Prostate gland (tissue), 2 donors: ENCODE data around the gene MEPCE. TPM values are rescaled to one million over a fixed set of nuclear protein-coding genes. Genes with fewer than 3 reads are reported as not detected.

ENCODE experiments used
- DNase-seq: peaks from one replicate; pipeline ENCODE4 v3.0.0-alpha.2; 2019; ENCODE audit warnings: low spot score
- H3K27ac ChIP-seq, 2 donors: fragments of 200-600 bp; sonication (generic); 2 replicates each; pipeline ENCODE4 v1.5.1; 2017 to 2019
- H3K27me3 ChIP-seq: fragments of 200-600 bp; sonication (generic); replicated peaks from 2 replicates; pipeline ENCODE4 v1.5.1; 2019; ENCODE audit not compliant: insufficient read depth
- H3K36me3 ChIP-seq, 2 donors: fragments of 200-600 bp; sonication (generic); 1 replicate in 1 of 2; 2 replicates in 1 of 2; pipeline versions ENCODE4 v1.5.1 to v1.8.1; 2017 to 2019
- H3K4me1 ChIP-seq: fragments of 200-600 bp; sonication (generic); replicated peaks from 2 replicates; pipeline ENCODE4 v1.5.1; 2019
- H3K4me3 ChIP-seq, 2 donors: fragments of 200-600 bp; sonication (generic); 2 replicates each; pipeline ENCODE4 v1.5.1; 2017 to 2019
- H3K9me3 ChIP-seq: fragments of 200-600 bp; sonication (generic); 2 replicates; pipeline ENCODE4 v1.5.1; 2017
- CTCF ChIP-seq, 4 experiments: fragments of 200-600 bp in 2 of 4; fragments of 450-650 bp in 2 of 4; sonication (generic) in 2 of 4; IDR thresholded peaks; 1 replicate in 3 of 4; 2 replicates in 1 of 4; pipeline ENCODE4 v1.5.1; 2016 to 2019; ENCODE audit warnings: antibody characterized with exemption in 4 of 4, mild to moderate bottlenecking in 2 of 4, moderate library complexity in 2 of 4
- POLR2A ChIP-seq: fragments of 450-650 bp; IDR thresholded peaks from one replicate; pipeline ENCODE4 v1.6.1; 2016; ENCODE audit warnings: antibody characterized with exemption, mild to moderate bottlenecking
- POLR2AphosphoS5 ChIP-seq: sonication (generic); formaldehyde crosslinking; IDR thresholded peaks from one replicate; pipeline ENCODE4 v1.6.1; 2017; ENCODE audit warnings: antibody characterized with exemption
- WGBS: methylation state at CpG from one replicate; pipeline ENCODE4 v1.1.5; 2018; 5-methylcytosine and 5-hydroxymethylcytosine counted together
- intact Hi-C: fragments of 100-400 bp; cut with DNase I; formaldehyde crosslinking; loops from one replicate; pipeline ENCODE4 v1.14.2; 2022
- total RNA-seq, 2 donors: library from RNA; depleted of rRNA; stranded (reverse); fragments of >200 nt; gene quantifications; one replicate each; pipeline ENCODE4 v1.1.0, GENCODE V29; 2016

MEPCE gene
- total RNA-seq, 2 donors from 2014 or later, result 24.2 to 62.8 TPM

GRCh38 chr7:100482728-100483089 is 53.1 kb downstream of the MEPCE start:
- Histone ChIP-seq H3K4me3 (peak overlapping the region; percentile 58 to 78), H3K27me3 (no peaks in the 10 kb centered on the region), H3K27ac (peak overlapping the region; percentile 53 to 76), H3K4me1 (peaks cover 9% of the 10 kb centered on the region), H3K36me3 (no peaks in the 10 kb centered on the region), H3K9me3 (no peaks in the 10 kb centered on the region)
- no peak for DNase-seq
- WGBS, result 45% methylated on average over 14 of the region's 14 CpGs
- intact Hi-C loops, result no loop called here
- TF ChIP-seq POLR2A (no peak), CTCF (IDR thresholded peaks at IDR 0.05) (no peak), POLR2AphosphoS5 (no peak)

- peak overlapping the region; percentile 53 to 76 for H3K27ac ChIP-seq
- TF ChIP-seq POLR2AphosphoS5 (no peak), CTCF (IDR thresholded peaks at IDR 0.05) (peak; percentile 91 to 100 (median 98))
- H3K4me1 ChIP-seq, result peaks cover 9% of the 10 kb centered on the region
- H3K36me3 ChIP-seq, result no peaks in the 10 kb centered on the region
- peak; percentile 37 for DNase-seq
- H3K27me3 ChIP-seq, result no peaks in the 10 kb centered on the region
- no peaks in the 10 kb centered on the region for H3K9me3 ChIP-seq
- peak overlapping the region; percentile 58 to 78 for H3K4me3 ChIP-seq
- intact Hi-C loops, result no loop called here
- 0% methylated on average over 13 of the region's 79 CpGs for WGBS
These were observed 53.6 kb downstream of the MEPCE start for GRCh38 chr7:100483090-100483721.

Other genes with a start within 250 kb of the MEPCE start
- not detected for gene PVRIG, start 209.9 kb upstream of the MEPCE start, total RNA-seq
- under 1 TPM in 1 of 2 donors, not detected in 1; 0.91 TPM for gene SPDYE3, start 122.1 kb upstream of the MEPCE start, total RNA-seq
- 100 to 1,000 TPM in 1 of 2 donors, 10 to 100 TPM in 1; 72.4 to 120 TPM for gene PILRB, start 71.7 kb upstream of the MEPCE start, total RNA-seq
- gene PILRA, start 56.3 kb upstream of the MEPCE start, total RNA-seq, result 10 to 100 TPM in 1 of 2 donors, 1 to 10 TPM in 1; 4.9 to 11.9 TPM
- gene ZCWPW1, start 1.1 kb upstream of the MEPCE start, total RNA-seq, result 10 to 100 TPM in 1 of 2 donors, 1 to 10 TPM in 1; 5.5 to 34.6 TPM
- 10 to 100 TPM; 44.1 to 60.5 TPM for gene PPP1R35, start 6.7 kb downstream of the MEPCE start, total RNA-seq
- gene SPACDR, start 34.4 kb downstream of the MEPCE start, total RNA-seq, result 10 to 100 TPM in 1 of 2 donors, not detected in 1; 11.9 TPM
- 100 to 1,000 TPM in 1 of 2 donors, 10 to 100 TPM in 1; 77.6 to 152 TPM for gene TSC22D4, start 49.4 kb downstream of the MEPCE start, total RNA-seq
- gene NYAP1, start 54.1 kb downstream of the MEPCE start, total RNA-seq, result 10 to 100 TPM in 1 of 2 donors, under 1 TPM in 1; 0.73 to 16.9 TPM
- 10 to 100 TPM; 33.0 to 94.9 TPM for gene AGFG2, start 109.4 kb downstream of the MEPCE start, total RNA-seq
- gene SAP25, start 144.1 kb downstream of the MEPCE start, total RNA-seq, result 10 to 100 TPM in 1 of 2 donors, 1 to 10 TPM in 1; 2.5 to 19.5 TPM
- gene LRCH4, start 156.3 kb downstream of the MEPCE start, total RNA-seq, result 100 to 1,000 TPM in 1 of 2 donors, 10 to 100 TPM in 1; 66.8 to 202 TPM
- 1 to 10 TPM; 2.3 to 9.7 TPM for gene FBXO24, start 156.5 kb downstream of the MEPCE start, total RNA-seq
- 10 to 100 TPM; 11.8 to 49.5 TPM for gene PCOLCE, start 172.5 kb downstream of the MEPCE start, total RNA-seq
- gene MOSPD3, start 182.7 kb downstream of the MEPCE start, total RNA-seq, result 10 to 100 TPM; 20.1 to 36.1 TPM
- 1 to 10 TPM in 1 of 2 donors, under 1 TPM in 1; 0.59 to 2.3 TPM for gene TFR2, start 211.7 kb downstream of the MEPCE start, total RNA-seq
- gene ACTL6B, start 226.6 kb downstream of the MEPCE start, total RNA-seq, result 1 to 10 TPM in 1 of 2 donors, not detected in 1; 2.4 TPM
- 100 to 1,000 TPM; 376 to 417 TPM for gene GNB2, start 243.9 kb downstream of the MEPCE start, total RNA-seq